ENCODE results near the gene TULP4.

DNA sequence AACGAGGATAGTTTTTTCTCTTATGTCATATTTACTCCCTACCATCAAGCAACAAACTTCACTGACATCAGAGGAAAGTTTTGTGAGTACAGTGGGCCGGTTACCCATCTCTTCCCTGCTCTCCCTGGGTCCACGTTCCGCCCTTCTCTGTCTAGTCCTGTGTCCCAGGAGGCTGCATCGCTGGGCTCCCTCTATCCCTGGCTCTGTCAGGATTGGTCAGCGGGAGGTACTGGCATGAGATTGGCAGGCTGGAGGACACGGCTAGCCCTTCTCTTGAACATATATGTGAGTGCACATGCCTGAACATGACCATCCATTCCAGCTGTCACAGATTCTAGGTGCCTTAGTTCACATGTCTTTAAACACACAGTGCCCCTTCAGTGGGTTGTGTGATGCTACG is 217.4 kb downstream of the TULP4 start:
- TF ChIP-seq, protein P1, sequence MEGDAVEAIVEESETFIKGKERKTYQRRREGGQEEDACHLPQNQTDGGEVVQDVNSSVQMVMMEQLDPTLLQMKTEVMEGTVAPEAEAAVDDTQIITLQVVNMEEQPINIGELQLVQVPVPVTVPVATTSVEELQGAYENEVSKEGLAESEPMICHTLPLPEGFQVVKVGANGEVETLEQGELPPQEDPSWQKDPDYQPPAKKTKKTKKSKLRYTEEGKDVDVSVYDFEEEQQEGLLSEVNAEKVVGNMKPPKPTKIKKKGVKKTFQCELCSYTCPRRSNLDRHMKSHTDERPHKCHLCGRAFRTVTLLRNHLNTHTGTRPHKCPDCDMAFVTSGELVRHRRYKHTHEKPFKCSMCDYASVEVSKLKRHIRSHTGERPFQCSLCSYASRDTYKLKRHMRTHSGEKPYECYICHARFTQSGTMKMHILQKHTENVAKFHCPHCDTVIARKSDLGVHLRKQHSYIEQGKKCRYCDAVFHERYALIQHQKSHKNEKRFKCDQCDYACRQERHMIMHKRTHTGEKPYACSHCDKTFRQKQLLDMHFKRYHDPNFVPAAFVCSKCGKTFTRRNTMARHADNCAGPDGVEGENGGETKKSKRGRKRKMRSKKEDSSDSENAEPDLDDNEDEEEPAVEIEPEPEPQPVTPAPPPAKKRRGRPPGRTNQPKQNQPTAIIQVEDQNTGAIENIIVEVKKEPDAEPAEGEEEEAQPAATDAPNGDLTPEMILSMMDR (IDR thresholded peaks at IDR 0.05): no peak
- no peak for TF ChIP-seq POLR2AphosphoS5 (IDR thresholded peaks at IDR 0.05)
- TF ChIP-seq EP300 (IDR thresholded peaks at IDR 0.05): no peak
- no peak for TF ChIP-seq POLR2A (IDR thresholded peaks at IDR 0.05; ENCODE audit: low read depth)
